Superior temporal gyrus (tissue), 1 donor: ENCODE measurements around the gene PRG2.
A peak's percentile ranks its signal among the peaks of the same experiment; 100 is the strongest.

Experiments
- DNase-seq: peaks from one replicate; pipeline ENCODE4 v3.0.0-alpha.2; 2016; ENCODE audit errors: extremely low spot score

PRG2 gene, protein sequence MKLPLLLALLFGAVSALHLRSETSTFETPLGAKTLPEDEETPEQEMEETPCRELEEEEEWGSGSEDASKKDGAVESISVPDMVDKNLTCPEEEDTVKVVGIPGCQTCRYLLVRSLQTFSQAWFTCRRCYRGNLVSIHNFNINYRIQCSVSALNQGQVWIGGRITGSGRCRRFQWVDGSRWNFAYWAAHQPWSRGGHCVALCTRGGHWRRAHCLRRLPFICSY

DNA sequence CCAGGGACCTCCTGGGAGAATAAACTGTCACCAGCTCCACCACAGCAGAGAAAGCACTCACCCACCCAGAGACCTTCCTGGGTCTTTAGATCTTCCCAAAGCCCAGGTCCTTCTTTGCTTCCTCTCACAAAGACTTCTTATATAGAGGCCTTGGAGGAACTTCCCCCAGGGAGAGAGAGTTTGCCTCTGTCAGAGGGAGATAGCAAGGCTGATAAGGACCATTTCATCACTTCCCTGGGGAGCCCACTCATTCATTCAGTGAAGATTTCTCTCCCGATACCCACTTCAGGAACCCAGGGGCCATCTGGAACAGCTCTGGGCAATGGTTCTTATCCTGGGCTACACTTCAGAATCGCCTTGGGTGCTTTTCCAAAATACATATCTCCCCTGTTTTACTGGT is at the start of gene PRG2:
Gene PRG2 (minus strand): TSS at position 116 of the 400 bp plus-strand sequence. CDS start 706 bp downstream, outside the sequence.
- no peak for DNase-seq

DNA sequence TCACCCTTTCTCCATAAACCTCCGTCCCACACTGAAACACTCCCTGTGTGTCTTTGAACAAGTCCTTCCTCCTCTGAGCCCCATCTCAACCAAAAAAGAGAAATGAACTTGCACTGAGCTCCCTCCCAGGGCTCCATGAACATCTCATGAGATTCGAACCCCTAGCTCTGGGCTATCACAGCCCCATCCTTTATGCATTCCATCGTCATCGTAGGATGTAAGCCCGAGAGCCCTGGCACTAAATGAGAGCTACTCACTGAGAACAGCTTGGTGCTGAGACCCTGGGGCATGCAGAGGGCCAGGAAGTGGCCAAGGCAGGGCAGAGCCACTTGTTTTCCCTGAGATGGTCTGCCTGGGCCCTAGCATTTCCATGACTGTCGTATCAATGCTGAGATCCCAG is 49.3 kb upstream of the PRG2 start:
- DNase-seq: no peak

DNA sequence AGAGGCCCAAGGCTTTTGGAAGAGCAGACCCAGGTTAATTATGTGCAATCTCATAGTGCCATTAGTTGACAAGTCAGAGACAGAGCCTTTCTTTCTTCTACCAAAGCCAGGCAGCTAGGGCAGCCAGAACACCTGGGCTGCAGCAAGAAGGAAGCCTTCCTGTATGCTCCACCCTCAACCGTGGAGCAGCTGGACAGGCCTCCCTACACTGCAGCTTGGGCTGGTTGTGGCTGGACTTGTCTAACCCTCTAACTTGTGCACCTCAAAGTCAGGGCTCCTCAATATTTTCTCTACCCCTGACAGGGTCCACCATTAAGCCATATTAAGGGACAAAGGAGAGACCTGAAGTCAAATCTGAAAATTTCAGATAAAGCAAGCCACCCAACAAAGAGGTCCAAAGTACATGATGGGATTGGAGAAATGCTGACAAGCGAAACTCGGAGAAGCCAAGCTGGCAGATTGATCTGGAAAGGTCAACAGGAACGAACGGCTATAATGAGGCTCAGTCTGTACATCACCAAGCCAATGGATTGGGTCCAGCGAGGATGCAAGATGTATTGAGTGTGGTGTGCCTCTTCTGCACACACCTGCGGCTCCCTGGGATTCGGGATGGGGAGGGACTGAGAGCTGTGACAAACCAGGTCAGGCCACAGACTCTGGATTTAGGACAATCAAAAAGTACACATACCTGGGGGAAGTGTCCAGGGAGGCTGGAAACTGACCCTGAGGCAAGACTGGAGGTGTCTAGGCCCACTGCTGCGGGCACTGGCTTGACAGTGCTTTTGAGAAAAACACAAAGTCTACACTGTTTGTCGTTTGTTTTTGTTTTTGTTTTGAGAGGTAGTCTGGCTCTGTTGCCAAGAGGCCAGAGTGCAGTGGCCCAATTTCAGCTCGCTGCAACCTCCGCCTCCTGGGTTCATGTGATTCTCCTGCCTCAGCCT is 48.2 kb upstream of the PRG2 start:
- no peak for DNase-seq

DNA sequence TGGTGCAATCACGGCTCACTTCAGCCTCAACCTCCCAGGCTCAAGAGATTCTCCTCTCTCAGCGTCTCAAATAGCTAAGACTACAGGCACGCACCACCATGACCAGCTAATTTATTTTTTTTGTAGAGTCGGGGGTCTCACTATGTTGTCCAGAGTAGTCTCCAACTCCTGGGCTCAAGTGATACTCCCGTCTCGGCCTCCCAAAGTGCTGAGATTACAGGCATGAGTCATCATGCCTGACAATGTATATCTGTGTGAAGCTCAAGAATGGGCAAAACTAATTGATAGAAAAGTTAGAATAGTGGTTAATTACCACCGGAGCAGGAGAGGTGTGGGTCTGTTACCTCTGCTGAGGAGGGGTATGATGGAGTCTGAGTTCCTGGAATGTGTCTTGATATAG is 45.6 kb upstream of the PRG2 start:
- no peak for DNase-seq

DNA sequence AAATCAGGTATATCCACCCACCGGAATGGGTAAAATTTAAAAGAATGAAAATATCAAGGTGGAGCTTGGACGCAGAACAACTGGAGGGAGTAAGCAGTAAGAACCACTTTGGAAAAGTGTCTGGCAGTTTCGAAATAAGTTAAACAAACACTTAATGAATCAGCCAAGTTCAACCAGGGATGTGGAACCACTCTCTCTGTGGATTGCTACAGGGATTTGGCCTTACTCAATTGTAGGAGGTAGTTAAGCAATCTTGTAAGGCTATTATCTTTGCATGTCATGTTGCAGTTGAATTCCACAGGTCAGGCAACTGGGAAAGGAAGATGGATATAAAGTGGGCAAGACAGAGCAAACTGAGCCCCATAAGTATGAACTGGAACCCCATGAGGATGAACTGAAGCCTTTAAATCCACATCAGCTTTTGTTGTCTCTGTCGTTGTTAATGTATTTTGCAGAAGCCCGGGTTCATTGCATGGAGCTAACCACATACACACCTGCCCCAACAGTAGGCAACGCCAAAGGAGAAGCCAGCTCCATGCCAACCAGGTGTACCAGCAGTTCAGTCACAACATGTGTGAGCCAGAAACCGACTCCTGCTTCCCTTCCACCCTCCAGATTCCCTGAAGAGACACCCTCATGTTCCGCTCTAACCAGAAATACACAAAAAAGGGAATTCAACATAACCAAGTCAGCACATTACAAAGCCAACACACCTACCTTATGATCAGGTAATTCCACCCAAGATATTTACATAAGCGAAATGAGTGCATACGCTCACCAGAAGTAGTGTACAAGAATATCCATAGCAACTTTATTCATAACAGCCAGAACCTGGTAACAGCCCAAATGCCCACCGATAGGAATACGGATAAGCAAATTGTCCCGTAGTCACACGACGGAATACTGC is 44.4 kb upstream of the PRG2 start:
- DNase-seq: no peak

DNA sequence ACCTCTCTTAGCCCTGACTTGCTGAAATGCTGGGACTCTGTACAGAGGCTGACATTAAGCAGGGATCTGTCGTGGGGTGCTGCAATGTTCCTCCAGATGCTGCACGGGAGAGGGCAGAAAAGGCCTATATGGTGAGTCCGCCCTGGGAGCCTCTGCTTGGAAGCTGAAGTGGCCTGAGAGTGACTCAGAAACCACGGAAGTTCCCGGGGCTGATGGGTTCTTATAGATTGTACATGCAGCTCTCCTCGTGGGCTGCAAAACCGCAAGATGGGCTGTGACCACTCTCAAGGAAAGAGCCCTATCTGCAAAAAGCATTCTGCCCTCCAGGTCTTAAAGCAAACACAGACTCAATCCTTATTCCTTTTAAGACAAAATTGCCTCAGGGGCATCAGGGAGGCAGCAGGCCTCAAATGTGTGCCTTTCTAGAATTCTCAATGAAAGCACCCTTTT is 42.3 kb upstream of the PRG2 start:
- no peak for DNase-seq

DNA sequence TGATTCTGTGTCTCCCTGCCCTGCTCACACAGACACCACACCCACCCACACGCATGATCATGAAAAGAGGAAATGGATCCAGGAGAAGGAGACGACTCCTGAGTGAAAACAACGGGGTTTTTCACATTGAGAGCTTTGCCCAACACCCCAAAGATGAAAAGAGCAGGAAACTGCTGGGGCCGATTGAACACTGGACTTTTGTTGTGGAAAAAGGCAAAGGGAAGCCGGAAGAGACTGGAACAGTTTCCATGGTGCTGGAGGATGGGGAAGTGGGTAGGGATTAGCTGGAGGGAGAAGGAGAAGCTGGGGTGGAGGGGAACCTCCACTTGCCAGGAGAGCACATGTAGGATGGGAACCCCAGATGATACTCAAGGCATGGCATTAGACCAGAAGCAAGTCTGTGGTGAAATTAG is 41.7 kb upstream of the PRG2 start:
- DNase-seq: no peak

DNA sequence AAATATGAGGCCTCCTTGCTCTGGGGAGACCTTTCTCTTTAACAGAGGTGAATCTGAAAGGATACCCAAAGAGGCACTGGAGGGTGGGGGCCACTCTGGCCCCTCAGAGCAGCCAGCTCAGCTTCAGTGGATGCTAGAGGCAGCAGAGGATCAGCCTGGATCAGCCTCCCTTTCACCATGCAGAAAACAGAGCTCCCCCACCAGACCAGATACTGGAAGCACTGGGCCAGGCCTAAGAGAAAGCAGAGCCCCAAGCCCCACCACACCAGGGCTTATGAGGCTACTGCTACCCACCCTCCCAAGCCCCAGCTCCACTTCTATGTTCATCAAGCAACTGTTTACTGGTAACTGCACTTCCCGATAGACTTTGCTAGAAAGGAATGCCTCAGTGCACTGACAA is 40.5 kb upstream of the PRG2 start:
- no peak for DNase-seq

DNA sequence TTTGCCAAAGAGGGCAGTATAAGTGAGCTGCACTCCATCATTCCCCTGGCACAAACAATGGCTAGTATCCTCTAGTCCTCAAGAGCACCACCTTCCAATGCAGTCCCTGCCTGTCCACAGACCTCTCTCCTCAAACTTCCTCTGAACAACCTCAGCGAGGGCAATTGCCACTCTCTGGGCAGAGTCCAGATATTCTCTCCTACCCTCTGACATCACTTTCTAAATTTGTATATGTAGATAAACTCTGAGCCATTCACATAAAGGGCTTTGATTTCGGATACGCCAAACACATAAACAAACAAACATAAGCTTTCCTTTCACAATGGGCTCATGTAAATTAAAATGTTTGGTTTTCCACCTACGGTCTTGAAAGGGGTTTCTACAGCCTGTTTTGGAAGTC is 39.5 kb upstream of the PRG2 start:
- no peak for DNase-seq

DNA sequence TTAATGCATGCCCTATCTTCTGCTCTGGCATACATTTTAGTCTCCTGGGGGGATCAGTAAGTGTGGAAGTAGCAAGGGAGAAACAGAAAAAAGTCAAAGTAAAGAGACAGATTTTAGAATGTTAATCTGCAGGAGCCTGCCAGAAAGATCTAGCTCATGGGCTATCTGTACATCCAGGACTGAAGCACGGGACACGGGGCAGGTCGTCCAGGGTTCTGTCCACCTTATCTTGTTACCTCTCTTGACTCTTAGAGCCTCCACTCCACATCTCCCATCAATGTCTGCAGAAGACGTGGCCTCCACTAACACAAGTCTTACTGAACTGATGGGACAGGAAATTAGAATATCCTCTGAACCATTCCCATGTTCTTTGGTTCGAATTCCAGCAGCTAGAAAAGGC is 38.2 kb upstream of the PRG2 start:
- no peak for DNase-seq

DNA sequence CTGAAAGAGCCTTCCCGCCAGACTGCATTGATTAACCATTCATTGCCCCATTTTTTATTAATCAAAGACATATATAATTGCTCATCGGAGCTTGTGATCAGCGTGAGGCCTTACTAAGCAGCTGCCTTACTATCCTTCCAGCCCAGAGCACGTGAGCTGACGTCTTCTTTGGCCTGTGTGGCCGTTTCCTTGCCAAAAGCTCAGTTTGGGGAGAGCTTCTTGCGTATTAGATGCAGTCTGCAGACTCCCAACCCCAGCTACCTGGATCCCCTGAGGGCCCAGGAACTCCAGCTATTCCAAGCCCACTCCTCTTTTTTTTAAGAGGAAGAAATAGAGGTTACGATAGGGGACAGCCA is 37.3 kb upstream of the PRG2 start:
- peak; percentile 31 for DNase-seq

DNA sequence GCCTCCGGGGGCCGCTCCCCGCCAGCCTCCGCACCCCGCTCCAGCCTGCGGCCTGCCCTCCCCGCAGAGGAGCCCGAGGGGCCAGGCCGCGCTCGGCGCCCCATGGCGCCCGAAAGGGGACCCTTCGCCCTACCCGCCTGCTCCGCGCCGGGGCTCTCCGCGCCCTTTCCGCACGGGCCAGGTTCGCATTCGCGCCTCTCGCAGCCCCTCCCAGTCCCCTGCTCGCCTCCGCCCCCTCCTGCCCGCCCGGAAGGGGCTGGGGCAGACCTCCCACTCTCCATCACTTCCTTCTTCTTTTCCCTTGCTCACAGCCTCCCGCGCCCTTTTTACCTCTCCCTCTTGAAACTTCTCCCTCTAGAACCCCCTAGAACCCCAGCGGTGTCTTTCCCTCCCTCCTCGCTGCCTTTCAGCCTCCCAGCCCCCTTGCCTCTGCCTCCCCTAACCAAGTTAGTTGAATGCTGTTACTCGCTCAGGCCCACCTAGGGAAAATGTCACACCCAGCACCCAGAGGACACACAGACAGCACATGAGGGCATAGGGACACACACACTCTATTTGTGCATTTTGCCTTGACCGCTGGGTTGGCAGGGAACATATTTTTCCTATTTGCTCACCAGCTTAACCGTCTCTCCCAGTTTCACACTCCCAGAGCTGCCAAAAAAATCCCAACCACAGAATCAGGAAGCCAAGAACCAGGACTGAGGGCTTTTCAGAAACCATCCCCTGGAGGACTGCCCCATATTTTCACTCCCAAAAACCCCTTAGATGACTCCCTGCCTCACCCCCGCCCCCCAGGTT is 36.7 kb upstream of the PRG2 start, which contains the start of gene SLC43A3:
Gene SLC43A3 (minus strand): TSS at position 193 of the 798 bp plus-strand sequence. CDS start 949 bp downstream, outside the sequence.
- no peak for DNase-seq

DNA sequence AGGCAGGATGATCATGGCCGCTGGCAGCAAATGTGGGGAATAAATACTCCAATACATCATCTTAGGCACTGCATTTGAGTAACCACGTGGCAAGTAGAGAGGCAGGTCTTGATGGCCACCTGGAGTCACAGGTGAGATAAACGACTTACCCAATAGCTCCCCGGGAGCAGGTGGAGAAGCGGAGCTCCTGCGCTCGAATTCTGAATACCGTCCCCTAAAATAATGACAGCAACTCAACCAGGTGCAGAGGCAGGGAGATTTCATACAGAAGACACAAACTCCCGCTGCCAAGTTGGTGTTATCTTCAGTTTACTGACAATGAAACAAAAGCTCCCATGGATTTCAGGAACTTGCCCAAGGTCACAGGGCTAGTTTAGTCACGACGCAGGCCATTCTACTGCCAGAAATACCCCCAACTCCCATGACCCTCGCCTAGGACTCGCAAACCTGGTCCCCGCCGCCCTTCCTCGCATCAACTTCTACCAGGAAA is 36.0 kb upstream of the PRG2 start:
- no peak for DNase-seq

DNA sequence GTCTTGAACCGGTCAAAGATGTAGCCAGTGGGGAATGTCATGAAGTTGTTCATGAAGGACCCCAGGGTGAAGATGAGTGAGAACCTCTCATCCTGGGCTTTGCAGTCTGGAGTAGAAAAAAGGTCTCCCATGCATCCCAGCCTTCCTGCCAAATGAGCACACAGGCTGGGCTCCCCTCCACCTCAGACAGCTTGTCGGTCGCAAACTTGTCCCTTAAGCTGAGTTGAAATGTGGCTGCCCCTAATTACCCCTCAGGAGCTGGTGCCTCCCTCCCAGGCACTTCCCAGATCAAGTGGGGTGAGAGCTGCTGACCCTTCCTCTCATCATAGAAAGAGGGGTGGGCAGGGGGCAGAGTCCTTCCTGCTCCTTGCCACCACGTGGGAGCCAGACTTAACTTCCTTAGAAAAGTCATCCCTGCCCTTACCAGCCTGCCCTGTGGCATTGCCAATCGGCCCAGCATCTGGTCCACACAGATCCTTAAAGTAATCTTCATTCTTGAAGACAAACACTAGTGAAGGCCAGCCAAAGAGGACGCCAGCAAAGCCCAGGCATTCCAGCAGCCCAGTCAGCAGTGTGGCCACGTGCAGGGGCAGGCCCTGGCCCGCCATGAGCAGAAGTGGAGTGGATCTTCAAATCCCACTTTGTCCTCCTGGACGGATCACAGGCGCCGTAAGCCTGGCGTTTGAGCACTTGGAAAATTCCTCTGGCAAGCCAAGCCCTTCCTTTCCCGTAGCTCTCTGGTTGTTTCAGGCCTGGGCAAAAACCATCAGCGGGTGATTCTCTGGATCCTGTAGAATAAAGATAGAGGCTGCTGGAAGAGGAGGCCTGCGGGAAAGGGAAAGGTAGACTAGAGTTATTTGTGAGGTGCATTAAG is 35.4 kb upstream of the PRG2 start:
- DNase-seq: no peak

DNA sequence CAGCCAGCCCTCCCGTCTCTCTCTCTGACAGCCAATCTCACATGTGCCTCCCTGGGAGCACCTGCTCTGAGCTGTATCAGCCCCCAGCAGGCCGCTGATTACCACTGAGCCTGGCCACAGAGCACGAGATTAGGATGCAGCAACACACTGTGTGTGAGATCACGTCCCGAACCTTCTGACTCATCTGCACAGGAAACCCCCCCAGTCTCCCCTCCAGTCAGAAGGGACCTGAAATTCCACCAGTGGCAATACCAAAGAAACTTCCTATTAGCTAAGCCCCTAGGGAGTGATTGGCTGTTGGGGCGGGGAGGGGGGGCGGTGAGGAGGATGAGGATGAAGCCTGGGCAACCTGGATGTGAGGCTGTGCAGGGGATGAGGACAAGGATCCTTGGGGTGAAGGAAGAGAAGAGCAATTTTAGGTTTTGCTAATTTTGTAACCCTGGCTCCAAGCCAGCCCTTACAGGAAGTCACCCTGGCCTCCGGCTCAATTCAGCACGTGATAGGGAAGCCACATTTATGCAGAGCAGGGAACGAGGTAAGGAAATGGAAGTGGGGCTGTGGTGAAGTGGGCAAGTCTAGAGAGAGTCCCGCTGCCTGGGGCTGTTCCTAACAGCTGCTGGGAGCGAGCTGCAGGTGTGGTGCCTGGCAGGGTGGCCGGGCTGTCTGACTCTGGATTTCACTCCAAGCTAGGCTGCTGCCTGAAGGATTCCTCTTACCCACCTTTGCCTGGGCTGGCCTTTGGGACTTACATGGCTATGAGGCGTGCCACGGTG is 34.5 kb upstream of the PRG2 start:
- DNase-seq: no peak

DNA sequence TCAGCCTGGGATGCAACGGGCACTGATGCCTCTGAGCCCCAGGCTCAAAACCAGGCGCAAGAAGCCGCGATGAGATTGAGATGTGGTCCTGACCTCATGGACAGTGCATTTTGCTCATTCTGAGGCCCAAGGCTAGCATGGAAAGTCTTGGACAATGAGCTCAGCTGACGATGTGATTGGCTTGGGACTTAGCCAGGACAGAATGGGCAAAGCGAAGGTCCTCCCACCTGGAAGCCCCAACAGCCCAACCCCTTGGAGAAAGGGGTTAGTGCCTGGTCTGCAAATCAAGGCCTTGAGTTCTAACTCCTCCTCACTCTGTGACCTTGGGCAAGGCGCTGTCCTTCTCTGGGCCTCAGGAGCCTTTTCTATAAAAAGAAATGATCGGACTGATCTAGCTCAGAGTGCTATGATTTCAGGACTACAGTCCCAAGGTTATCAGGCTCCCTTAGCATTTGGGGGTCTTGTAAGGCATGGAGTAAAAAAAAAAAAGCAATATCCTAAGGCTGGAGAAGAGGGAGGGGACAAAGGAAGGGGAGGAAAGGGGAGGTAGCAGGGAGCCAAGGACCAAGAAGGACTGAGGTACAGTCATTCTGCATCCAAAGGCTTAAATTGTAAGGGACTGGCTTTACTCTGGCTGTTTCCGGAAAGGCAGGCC is 33.8 kb upstream of the PRG2 start:
- no peak for DNase-seq

DNA sequence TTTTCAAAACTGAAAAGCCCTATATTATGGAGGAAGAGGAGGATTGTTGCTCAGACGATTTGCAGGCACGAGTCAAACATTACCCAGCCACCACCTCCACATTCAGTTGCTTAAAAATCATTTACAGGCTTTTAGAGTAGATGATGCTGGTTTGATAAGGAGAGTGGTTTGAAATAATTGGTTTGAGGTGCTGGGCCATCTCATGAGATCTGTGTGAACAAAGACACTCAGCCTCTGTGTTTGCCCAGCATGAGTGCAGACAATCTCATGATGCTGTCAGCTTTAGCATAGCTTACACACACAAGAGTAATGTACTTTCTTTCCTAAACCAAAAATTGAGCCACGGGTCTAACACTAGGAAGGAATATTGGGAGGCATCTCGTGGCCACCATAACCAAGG is 32.2 kb upstream of the PRG2 start:
- DNase-seq: no peak

DNA sequence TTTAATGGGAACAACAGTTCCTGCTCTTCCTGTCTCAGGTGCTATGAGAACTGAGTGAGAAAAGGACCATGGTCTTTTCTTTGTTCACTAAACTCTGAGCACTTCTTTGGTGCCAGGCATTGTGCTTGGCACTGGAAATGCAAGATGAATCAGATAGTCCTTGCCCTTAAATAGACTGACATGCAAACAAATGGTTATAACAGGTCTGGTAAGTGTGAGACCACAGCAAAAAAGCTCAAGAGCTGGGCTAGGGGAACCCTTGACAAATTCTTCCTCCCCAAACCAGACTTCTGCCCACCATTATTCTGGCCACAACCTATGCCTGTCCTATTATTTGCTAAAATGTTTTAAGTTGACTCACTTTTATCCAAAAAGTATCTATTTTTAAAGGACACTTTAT is 31.4 kb upstream of the PRG2 start:
- DNase-seq: no peak

DNA sequence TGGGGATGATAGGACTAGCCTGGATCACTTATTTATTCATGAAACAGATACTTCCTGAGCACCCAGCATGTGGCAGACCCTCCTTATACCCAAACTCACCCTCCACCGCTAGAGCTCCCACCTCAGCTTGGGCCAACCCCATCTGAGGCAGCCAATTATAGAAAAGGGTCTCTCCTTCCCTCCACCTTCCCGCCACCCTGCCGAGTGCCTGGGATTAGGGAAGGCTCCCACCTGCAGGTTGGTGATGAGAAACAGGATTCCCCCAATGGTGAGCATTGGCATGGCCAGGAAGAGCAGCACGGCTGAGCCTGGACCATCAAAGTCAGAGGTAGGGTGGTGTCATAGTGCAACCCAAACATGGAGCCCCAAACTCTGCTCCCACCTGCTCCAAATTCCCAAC is 30.6 kb upstream of the PRG2 start:
- DNase-seq: no peak
